HL-60/S4 treated with phorbol 12-myristate 13-acetate at 8.2 ng/mL for 4 days and 3 days (cell line): ENCODE measurements around the gene BTG2.
"Not testable (repeated sequence)": the region's sequence is repeated elsewhere in the genome, so short reads cannot be mapped to it uniquely, and the experiment has no call there.

Experiments used
- in situ Hi-C: fragments of 300-500 bp; cut with MboI; formaldehyde crosslinking; loops from 2 replicates; pipeline ENCODE4 v1.15.0; 2022; ENCODE audit warnings: low sequenced_read_pairs

BTG2 gene

DNA sequence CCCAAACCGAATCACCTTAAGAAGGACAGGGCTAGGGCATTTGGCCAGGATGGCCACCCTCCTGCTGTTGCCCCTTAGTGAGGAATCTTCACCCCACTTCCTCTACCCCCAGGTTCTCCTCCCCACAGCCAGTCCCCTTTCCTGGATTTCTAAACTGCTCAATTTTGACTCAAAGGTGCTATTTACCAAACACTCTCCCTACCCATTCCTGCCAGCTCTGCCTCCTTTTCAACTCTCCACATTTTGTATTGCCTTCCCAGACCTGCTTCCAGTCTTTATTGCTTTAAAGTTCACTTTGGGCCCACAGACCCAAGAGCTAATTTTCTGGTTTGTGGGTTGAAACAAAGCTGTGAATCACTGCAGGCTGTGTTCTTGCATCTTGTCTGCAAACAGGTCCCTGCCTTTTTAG is 3.6 kb downstream of the BTG2 start:
- in situ Hi-C loops, result no loop called here

DNA sequence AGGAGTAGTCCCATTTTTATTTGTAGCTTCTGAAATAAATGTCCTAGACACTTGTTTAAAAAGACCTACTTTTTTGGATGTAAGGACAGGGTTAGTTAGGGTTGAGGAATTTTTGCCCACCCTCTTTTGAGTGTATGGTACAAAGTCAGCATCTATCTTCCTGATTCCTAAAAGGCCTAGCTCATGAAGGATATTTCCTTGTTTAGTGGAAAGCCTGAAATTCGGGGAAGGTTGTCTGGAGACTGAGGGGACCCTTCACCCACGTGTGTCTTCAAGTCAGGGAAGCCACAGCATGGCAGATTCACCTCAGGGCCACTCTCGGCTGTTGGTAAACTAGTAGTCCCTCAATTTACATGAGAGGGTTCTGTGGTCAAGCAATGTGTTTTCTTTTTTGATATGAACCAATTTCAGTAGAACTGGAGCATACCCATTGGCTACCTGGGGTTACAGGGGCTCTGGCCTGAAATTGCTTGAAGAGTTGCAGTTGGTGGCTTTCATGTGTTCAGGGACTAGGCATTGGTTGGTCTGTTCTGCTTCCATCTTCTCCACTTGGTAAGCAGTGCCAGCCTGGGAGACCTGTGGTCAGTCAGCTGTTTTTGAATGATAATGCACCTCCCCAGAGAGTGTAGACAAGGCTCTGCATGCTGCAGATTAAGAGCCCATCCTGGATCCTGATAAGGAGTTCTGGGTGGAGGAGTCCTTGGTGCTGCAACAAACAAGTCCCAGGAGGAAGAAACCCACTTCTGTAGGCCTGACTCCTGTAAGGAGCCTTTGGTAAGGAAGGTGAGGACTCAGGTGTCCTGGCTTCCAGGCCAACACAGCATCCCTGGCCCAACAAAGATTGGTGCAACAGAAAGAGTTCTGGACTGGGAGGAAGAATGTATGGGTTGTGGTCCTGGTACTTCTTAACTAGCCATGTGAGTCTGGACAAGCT is 6.3 kb downstream of the BTG2 start:
- in situ Hi-C loops, result no loop called here

DNA sequence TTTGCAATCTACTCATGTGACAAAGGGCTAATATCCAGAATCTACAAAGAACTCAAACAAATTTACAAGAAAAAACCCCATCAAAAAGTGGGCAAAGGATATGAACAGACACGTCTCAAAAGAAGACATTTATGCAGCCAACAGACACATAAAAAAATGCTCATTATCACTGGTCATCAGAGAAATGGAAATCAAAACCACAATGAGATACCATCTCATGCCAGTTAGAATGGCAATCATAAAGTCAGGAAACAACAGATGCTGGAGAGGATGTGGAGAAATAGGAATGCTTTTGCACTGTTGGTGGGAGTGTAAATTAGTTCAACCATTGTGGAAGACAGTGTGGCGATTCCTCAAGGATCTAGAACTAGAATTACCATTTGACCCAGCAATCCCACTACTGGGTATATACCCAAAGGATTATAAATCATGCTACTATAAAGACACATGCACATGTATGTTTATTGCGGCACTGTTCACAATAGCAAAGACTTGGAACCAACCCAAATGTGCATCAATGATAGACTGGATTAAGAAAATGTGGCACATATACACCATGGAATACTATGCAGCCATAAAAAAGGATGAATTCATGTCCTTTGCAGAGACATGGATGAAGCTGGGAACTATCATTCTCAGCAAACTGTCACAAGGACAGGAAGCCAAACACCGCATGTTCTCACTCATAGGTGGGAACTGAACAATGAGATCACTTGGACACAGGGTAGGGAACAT is 8.9 kb downstream of the BTG2 start:
- in situ Hi-C loops, result not testable (repeated sequence)

DNA sequence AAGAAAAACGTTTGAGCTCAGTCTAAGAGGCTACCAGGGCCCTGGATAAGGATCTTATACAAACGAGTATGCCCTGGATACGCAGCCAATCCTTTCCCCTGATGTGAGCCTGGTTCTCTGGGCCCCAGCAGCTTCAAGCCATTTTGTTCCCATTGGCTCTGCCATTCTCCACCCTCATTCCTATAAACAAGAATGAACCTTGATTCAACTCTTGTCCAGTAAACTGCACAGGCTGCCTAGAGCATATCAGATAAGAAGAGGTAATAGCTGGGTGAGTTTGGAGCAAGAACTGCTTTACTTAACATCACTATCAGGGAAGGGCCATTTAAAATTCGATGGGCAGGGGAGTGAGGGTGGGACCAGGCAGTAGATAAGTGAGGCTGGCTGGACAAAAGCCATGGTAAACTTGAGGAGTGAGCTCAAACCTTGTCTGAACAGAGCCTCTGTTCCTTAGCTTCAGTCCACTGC is 11.3 kb downstream of the BTG2 start:
- in situ Hi-C loops, result no loop called here

- in situ Hi-C loops, result no loop called here
Observed at GRCh38 chr1:203317429-203318228, 12.3 kb downstream of the BTG2 start.

DNA sequence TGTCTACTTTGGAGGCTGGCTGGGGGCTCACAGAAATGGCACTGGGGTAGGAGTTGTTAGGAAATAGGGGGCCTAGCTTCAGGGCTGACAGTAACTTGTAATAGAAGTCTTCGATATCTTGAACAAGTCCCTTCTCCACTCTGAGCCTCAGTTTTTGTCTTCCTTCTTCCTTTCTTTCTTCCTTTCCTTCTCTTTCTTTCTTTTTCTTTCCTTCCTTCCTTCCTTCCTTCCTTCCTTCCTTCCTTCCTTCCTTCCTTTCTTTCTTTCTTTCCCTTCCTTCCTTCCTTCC is 12.9 kb downstream of the BTG2 start:
- in situ Hi-C loops, result no loop called here

GRCh38 chr1:203320591-203321272 is 15.4 kb downstream of the BTG2 start:
- in situ Hi-C loops, result no loop called here

- in situ Hi-C loops, result no loop called here
Observed at GRCh38 chr1:203321273-203322052, 16.1 kb downstream of the BTG2 start.

DNA sequence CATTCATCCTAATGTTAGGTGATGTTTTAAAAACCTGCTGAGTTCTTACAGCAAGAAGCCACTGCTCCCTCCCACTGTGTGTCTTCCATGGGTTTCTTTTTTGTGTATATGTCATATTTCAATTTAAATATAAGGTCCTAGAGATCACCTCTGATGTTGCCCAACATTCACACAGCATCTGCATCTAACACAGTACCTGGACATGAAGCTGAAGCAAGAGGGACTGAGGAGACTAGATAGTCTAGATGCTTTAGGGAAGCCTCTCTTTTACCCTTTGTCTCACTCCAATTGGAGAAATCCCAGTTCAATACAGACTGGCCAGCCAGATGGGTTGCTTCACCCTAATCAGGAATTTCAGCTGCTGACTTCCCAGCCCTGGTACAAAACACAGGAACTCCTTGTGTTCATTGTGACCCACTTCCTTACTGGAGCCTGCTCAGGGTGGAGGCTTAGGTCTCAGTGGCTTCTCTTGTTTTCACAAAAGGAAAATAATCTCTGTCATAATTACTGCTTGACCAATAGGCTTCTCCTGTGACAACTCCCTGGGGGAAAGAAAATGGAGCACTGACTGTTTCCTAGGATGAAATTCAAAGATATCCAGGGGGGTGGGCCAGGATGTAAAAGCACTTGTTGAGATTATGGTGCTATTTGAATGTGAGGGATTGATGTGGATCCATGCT is 17.3 kb downstream of the BTG2 start:
- in situ Hi-C loops, result no loop called here

GRCh38 chr1:203323587-203323986 is 18.3 kb downstream of the BTG2 start:
- in situ Hi-C loops, result no loop called here

DNA sequence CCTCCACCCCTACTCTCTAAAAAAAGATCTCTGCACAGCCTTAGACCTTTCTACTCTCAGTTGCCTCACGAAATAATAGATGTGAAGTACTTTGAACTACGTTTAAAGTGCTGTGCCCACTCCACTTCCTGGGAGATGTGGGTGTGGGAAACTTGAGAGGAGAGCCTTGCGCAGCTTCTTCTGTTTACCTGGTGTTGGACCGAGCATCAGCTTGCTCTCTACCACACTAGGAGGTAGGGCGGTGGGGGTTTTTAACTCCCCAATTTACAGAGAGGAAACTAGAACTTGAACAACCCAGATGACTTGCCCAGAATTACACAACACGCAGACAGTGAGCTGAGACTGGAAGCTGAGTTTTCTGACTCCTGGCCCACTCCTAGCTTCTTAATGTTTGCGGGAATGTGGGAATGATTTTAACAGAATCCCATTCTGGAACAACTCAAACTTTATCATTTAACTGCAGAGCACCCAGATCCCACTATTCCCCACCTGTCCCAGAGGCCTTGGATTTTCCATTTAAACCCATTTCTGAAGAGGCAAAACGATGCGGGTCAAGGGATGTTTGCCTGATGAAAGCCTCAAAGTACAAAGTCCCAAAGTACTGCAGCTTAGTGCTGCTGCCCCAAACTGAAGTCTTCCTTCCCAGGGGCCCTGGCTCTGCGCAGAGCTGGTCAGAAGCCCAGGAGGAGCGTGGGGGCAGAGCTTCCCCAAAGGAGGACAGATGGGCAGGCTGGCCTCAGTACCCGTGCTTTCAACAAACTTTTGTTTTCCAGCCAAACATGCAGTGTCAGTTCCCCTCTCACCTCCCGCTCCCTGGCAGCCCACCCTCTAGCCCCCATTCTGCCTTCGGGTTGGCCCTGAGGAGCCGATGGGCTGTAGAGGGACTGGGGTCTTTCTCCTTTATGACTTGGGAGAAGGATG is 19.0 kb downstream of the BTG2 start:
- in situ Hi-C loops, result loop anchor here (25.0 kb wide), 1 partner anchor 363 kb away; no protein-coding TSS in a partner anchor

GRCh38 chr1:203325026-203325417 is 19.7 kb downstream of the BTG2 start:
- in situ Hi-C loops, result loop anchor here (25.0 kb wide), 1 partner anchor 362 kb away; no protein-coding TSS in a partner anchor

GRCh38 chr1:203325418-203326091 is 20.2 kb downstream of the BTG2 start:
- in situ Hi-C loops, result loop anchor here (25.0 kb wide), 1 partner anchor 362 kb away; no protein-coding TSS in a partner anchor

DNA sequence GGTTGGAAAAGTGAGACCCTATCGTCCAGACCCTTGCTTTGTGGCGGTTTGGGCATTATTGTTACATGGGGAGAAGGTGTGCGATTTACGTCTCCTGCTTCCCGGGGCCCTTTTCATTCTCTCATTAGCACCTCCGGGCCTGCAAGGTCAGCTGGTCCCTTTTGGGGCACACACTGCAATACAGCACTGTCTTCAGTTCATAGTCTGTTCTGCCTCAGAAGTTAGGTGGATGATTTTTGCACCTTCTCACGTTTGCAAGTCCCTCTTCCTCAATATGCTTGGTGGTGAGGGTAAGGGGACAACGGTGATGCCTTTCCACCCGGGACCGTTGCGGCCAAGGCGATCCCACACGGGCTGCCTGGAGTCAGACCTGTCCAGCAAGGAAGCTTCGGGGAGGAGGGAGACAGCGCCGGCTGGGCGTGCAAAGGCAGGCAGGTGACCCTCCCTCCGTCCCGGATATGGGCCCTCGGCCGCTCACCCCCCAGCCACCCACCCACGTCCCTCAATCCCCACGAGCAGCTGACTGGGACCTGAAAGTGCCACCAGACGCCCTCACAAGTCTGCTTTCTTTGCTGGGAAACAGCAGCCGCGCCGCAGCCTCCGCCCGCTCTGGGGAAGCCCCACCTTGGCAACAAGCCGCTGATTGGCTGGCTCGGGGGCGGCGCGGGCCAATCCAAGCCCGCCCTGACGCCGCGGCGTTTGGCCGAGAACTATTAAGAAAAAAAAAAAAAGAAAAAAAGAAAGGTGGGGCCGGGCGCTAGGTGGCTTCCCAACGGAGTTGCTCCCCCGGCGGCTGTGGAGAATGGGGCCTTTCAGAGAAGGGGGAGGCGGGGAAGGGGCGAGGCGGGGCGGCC is 21.7 kb downstream of the BTG2 start:
- in situ Hi-C loops, result loop anchor here (25.0 kb wide), 1 partner anchor 360 kb away; no protein-coding TSS in a partner anchor

DNA sequence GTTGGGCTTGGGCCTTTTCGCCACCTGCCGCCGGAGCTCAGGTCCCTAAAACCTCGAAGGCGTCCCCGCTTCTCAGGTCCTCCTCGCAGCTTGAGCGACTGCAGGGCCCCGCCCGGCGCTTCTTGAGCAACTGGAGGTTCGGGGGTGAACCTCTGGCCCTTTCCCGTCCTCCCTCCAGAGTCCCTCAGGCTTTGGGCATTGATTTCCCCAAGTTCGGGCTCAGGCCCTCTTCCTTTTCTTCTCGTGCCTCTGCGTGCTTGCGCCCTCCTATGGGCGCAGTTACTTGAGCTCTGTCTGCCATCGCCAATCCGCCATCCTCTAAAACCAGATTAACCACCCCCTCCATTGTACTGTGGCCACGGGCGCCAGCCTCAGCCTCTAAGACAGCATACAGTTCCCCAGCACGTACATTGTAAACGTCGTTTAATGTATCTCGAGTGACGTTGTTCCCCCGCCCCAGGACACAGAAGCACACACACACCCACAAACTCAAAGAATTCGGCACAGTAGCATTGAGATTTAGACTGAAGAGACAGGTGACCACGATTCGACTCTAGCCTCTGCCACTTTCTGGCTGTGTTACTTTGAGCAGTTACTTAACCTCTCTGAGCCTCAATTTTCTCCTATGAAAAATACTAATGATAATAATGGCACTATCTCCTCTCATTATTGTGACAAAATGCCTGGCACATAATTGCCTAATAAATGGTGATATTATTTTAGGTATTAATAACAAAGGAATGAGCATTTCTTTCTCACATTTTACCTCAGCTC is 22.6 kb downstream of the BTG2 start:
- in situ Hi-C loops, result loop anchor here (25.0 kb wide), 1 partner anchor 359 kb away; no protein-coding TSS in a partner anchor

DNA sequence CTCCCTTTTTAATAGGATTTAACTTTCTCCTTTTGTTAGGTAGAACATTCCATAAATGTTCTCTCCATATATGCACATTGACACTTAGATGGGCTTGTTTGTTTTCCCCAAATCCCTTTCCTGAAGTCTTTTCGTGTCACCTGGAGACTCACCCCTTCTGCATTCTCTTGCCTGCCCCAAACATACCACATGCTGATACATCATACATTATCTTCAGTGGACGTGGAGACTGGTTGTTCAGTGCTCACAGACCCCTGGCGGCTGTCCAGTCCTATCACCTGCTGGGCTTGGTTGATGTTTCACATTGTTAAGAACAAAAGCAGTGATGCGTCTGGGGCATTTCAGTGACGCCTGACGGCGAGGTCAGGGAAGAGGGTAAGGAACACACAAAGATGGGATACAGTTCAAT is 23.4 kb downstream of the BTG2 start:
- in situ Hi-C loops, result loop anchor here (25.0 kb wide), 1 partner anchor 359 kb away; no protein-coding TSS in a partner anchor
